ENCODE data around the gene DGKI. TPM values are rescaled to one million over a fixed set of nuclear protein-coding genes. Genes with fewer than 3 reads are reported as not detected.

DGKI gene
- total and polyA plus RNA-seq, 2 donors = 0.14 to 0.33 TPM

GRCh38 chr7:137337902-137338301, 508.9 kb downstream of the DGKI start:
- Histone ChIP-seq H3K4me3 (ENCODE audit: low read length in 2 of 2) (no peak overlapping the region), H3K36me3 (ENCODE audit: control insufficient read depth in 2 of 2, insufficient read depth in 2 of 2, low read length in 1 of 2) (no peaks in the 10 kb centered on the region), H3K27ac (ENCODE audit: low read depth in 1 of 2, low read length in 1 of 2) (no peak overlapping the region), H3K9me3 (ENCODE audit: control insufficient read depth in 2 of 2, insufficient read depth in 1 of 2, low read length in 1 of 2) (no peaks in the 10 kb centered on the region), H3K27me3 (ENCODE audit: control insufficient read depth in 2 of 2, insufficient read depth in 1 of 2, low read length in 1 of 2) (no peaks in the 10 kb centered on the region), H3K4me1 (ENCODE audit: control insufficient read depth in 2 of 2, insufficient read depth in 2 of 2, low read length in 2 of 2) (no peaks in the 10 kb centered on the region)
- 60% methylated on average over 2 of the region's 2 CpGs for WGBS
- DNase-seq (ENCODE audit: low read depth in 6 of 9, low spot score in 9 of 9) = no peak

GRCh38 chr7:137335814-137336213, 511.0 kb downstream of the DGKI start:
- no peak for DNase-seq (ENCODE audit: low read depth in 6 of 9, low spot score in 9 of 9)
- H3K36me3 ChIP-seq (ENCODE audit: control insufficient read depth in 2 of 2, insufficient read depth in 2 of 2, low read length in 1 of 2) = no peaks in the 10 kb centered on the region
- H3K4me3 ChIP-seq (ENCODE audit: low read length in 2 of 2) = no peak overlapping the region
- no peaks in the 10 kb centered on the region for H3K9me3 ChIP-seq (ENCODE audit: control insufficient read depth in 2 of 2, insufficient read depth in 1 of 2, low read length in 1 of 2)
- H3K4me1 ChIP-seq (ENCODE audit: control insufficient read depth in 2 of 2, insufficient read depth in 2 of 2, low read length in 2 of 2) = no peaks in the 10 kb centered on the region
- 90% methylated on average over 4 of the region's 4 CpGs for WGBS
- H3K27me3 ChIP-seq (ENCODE audit: control insufficient read depth in 2 of 2, insufficient read depth in 1 of 2, low read length in 1 of 2) = no peaks in the 10 kb centered on the region
- H3K27ac ChIP-seq (ENCODE audit: low read depth in 1 of 2, low read length in 1 of 2) = no peak overlapping the region

DNA sequence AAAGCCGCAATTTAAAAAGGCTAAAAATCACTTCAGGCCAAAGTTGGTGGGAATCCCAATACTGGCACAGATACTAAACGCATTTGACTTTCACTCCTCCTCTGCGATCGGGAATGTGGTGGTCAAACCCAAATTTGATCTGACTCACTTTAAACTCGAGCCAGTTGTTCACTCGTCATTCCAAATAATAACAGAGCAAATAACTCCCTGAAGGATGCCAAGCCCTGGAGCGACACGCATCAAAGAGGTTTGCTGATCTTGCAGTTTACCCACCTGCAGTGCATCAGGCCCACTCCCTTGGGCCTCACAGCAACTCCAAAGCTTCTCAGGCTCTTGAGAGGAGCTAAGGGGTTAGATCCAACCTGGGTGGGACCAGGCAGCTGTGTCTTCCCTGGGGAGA, 515.4 kb downstream of the DGKI start:
- no peak for DNase-seq (ENCODE audit: low read depth in 6 of 9, low spot score in 9 of 9)
- H3K4me3 ChIP-seq (ENCODE audit: low read length in 2 of 2) = no peak overlapping the region
- no peaks in the 10 kb centered on the region for H3K36me3 ChIP-seq (ENCODE audit: control insufficient read depth in 2 of 2, insufficient read depth in 2 of 2, low read length in 1 of 2)
- H3K9me3 ChIP-seq (ENCODE audit: control insufficient read depth in 2 of 2, insufficient read depth in 1 of 2, low read length in 1 of 2) = no peaks in the 10 kb centered on the region
- H3K27me3 ChIP-seq (ENCODE audit: control insufficient read depth in 2 of 2, insufficient read depth in 1 of 2, low read length in 1 of 2) = no peaks in the 10 kb centered on the region
- 84% methylated on average over 8 of the region's 8 CpGs for WGBS
- no peaks in the 10 kb centered on the region for H3K4me1 ChIP-seq (ENCODE audit: control insufficient read depth in 2 of 2, insufficient read depth in 2 of 2, low read length in 2 of 2)
- H3K27ac ChIP-seq (ENCODE audit: low read depth in 1 of 2, low read length in 1 of 2) = no peak overlapping the region

Other genes with a start within 250 kb of the DGKI start
- gene CREB3L2, start 155.1 kb upstream of the DGKI start, total RNA-seq = 3.4 TPM
- gene CREB3L2, start 155.1 kb upstream of the DGKI start, polyA plus RNA-seq = 6.6 TPM
- gene AKR1D1, start 229.5 kb upstream of the DGKI start, total RNA-seq = 0.05 TPM
- gene AKR1D1, start 229.5 kb upstream of the DGKI start, polyA plus RNA-seq = 0.05 TPM